ENCODE data around the gene DPF3. TPM values are rescaled to one million over a fixed set of nuclear protein-coding genes. Genes with fewer than 3 reads are reported as not detected.

The DPF3 gene
- total RNA-seq, 3 donors from 2014 or later: 0.32 to 2.8 (median 1.3) TPM

GRCh38 chr14:72675126-72675525, 218.8 kb downstream of the DPF3 start:
- Histone ChIP-seq H3K4me3 (no peak overlapping the region), H3K9me3 (no peaks in the 10 kb centered on the region), H3K27ac (no peak overlapping the region), H3K4me1 (no peaks in the 10 kb centered on the region), H3K27me3 (no peaks in the 10 kb centered on the region), H3K36me3 (no peaks in the 10 kb centered on the region)
- no peak for DNase-seq (ENCODE audit: low spot score in 2 of 2)
- intact Hi-C loops (cut with DNase I; ENCODE audit: low total_unique reads): no loop called here
- TF ChIP-seq POLR2AphosphoS5 (IDR thresholded peaks at IDR 0.05) (no peak), CTCF (IDR thresholded peaks at IDR 0.05) (no peak), POLR2A (IDR thresholded peaks at IDR 0.05) (no peak)

- Histone ChIP-seq H3K27ac (no peak overlapping the region), H3K36me3 (no peaks in the 10 kb centered on the region), H3K27me3 (no peaks in the 10 kb centered on the region), H3K9me3 (no peaks in the 10 kb centered on the region), H3K4me3 (no peak overlapping the region), H3K4me1 (no peaks in the 10 kb centered on the region)
- no peak for TF ChIP-seq POLR2A (IDR thresholded peaks at IDR 0.05)
- TF ChIP-seq CTCF (IDR thresholded peaks at IDR 0.05): no peak
- no peak for TF ChIP-seq POLR2AphosphoS5 (IDR thresholded peaks at IDR 0.05)
- DNase-seq (ENCODE audit: low spot score in 2 of 2): no peak
- intact Hi-C loops (cut with DNase I; ENCODE audit: low total_unique reads): no loop called here
Observed at GRCh38 chr14:72673179-72673578, 220.7 kb downstream of the DPF3 start.

- no peak for DNase-seq (ENCODE audit: low spot score in 2 of 2)
- Histone ChIP-seq H3K4me1 (no peaks in the 10 kb centered on the region), H3K27ac (peak overlapping the region in 1 of 2 donors; percentile 27), H3K9me3 (no peaks in the 10 kb centered on the region), H3K36me3 (no peaks in the 10 kb centered on the region), H3K4me3 (no peak overlapping the region), H3K27me3 (no peaks in the 10 kb centered on the region)
- TF ChIP-seq CTCF (IDR thresholded peaks at IDR 0.05) (no peak), POLR2A (IDR thresholded peaks at IDR 0.05) (no peak)
- intact Hi-C loops (cut with DNase I; ENCODE audit: low total_unique reads): no loop called here
Observed at GRCh38 chr14:72666610-72667009, 227.3 kb downstream of the DPF3 start.

- TF ChIP-seq CTCF (IDR thresholded peaks at IDR 0.05): no peak
- TF ChIP-seq POLR2AphosphoS5 (IDR thresholded peaks at IDR 0.05): no peak
- no peak for TF ChIP-seq POLR2A (IDR thresholded peaks at IDR 0.05)
Observed at GRCh38 chr14:72665259-72665658, 228.6 kb downstream of the DPF3 start.

GRCh38 chr14:72664651-72665050, 229.2 kb downstream of the DPF3 start:
- DNase-seq (ENCODE audit: low spot score in 2 of 2): no peak
- Histone ChIP-seq H3K4me1 (no peaks in the 10 kb centered on the region), H3K36me3 (no peaks in the 10 kb centered on the region), H3K27ac (no peak overlapping the region), H3K4me3 (no peak overlapping the region), H3K27me3 (no peaks in the 10 kb centered on the region), H3K9me3 (no peaks in the 10 kb centered on the region)
- intact Hi-C loops (cut with DNase I; ENCODE audit: low total_unique reads): no loop called here
- TF ChIP-seq CTCF (IDR thresholded peaks at IDR 0.05): no peak

More at GRCh38 chr14:72665259-72665658, 228.6 kb downstream of the DPF3 start:
- Histone ChIP-seq H3K4me1 (no peaks in the 10 kb centered on the region), H3K27ac (no peak overlapping the region), H3K9me3 (no peaks in the 10 kb centered on the region), H3K4me3 (no peak overlapping the region), H3K36me3 (no peaks in the 10 kb centered on the region), H3K27me3 (no peaks in the 10 kb centered on the region)
- DNase-seq (ENCODE audit: low spot score in 2 of 2): no peak
- intact Hi-C loops (cut with DNase I; ENCODE audit: low total_unique reads): no loop called here
